Left lung (tissue), 10 donors: ENCODE results near the gene CHRD. TPM values are rescaled to one million over a fixed set of nuclear protein-coding genes. Genes with fewer than 3 reads are reported as not detected.

Experiments
- ATAC-seq: fragments of 200-7000 bp; cut with Tn5 transposase; one replicate; pipeline ENCODE4 v1.9.1; 2020; ENCODE audit warnings: moderate library complexity
- DNase-seq, 4 donors: peaks; one replicate each; pipeline ENCODE4 v3.0.0-alpha.2; 2013 to 2020
- H3K27ac ChIP-seq, 2 donors: fragments of 200-600 bp; sonication (generic) in 1 of 2; one replicate each; pipeline versions ENCODE4 v1.5.0 to v1.8.0; 2020 to 2021
- H3K27me3 ChIP-seq, 2 donors: fragments of 200-600 bp; sonication (generic) in 1 of 2; one replicate each; pipeline versions ENCODE4 v1.5.0 to v1.8.0; 2020 to 2021
- H3K36me3 ChIP-seq, 2 donors: fragments of 200-600 bp; sonication (generic) in 1 of 2; one replicate each; pipeline versions ENCODE4 v1.5.0 to v1.8.0; 2020 to 2021
- H3K4me1 ChIP-seq, 2 donors: fragments of 200-600 bp; one replicate each; pipeline ENCODE4 v1.8.0; 2021
- H3K4me3 ChIP-seq, 2 donors: fragments of 200-600 bp; sonication (generic) in 1 of 2; one replicate each; pipeline versions ENCODE4 v1.5.0 to v1.8.0; 2020 to 2021; ENCODE audit warnings: mild to moderate bottlenecking in 1 of 2
- H3K9me3 ChIP-seq, 2 donors: fragments of 200-600 bp; sonication (generic) in 1 of 2; one replicate each; pipeline versions ENCODE4 v1.5.0 to v1.8.0; 2020 to 2021
- CTCF ChIP-seq, 2 donors: fragments of 200-600 bp; sonication (generic) in 1 of 2; IDR thresholded peaks; one replicate each; pipeline versions ENCODE4 v1.5.0 to v1.8.0; 2021; ENCODE audit warnings: antibody characterized with exemption in 2 of 2
- intact Hi-C, 2 donors: fragments of 100-400 bp; cut with DNase I; formaldehyde crosslinking; loops; one replicate each; pipeline versions ENCODE4 v1.11.2 to v1.14.2; 2022
- polyA plus RNA-seq, 6 donors: library from polyadenylated mRNA; unstranded; fragments of 120-200 nt; gene quantifications; one replicate each; pipeline ENCODE4 v1.2.1, GENCODE V29; 2013; ENCODE audit not compliant: insufficient read length in 6 of 6
- total RNA-seq, 2 donors: library from RNA; stranded (reverse); fragmentation: NEBNext Ultra II Directional; extraction: Animal tissue kit (Norgen Biotek cat#: 25700); gene quantifications; one replicate each; pipeline ENCODE4 v1.2.1, GENCODE V29; 2021
- donor health status: DM: no; HTN: yes; CAD: no.
- donor health status: DM: no; HTN: no; CAD: no.

CHRD gene
- total and polyA plus RNA-seq, 8 donors = 5.6 to 19.0 (median 13.2) TPM

GRCh38 chr3:184354121-184354728, 25.6 kb upstream of the CHRD start:
- H3K27me3 ChIP-seq = no peaks in the 10 kb centered on the region
- H3K4me1 ChIP-seq = no peaks in the 10 kb centered on the region
- intact Hi-C loops = no loop called here
- H3K36me3 ChIP-seq = peaks cover 0 to 16% of the 10 kb centered on the region in 2 donors
- DNase-seq = peak in 1 of 4 donors; percentile 45
- ATAC-seq = peak; percentile 65
- H3K4me3 ChIP-seq = no peak overlapping the region
- H3K9me3 ChIP-seq = no peaks in the 10 kb centered on the region
- peak; percentile 60 to 75 for TF ChIP-seq CTCF (IDR thresholded peaks at IDR 0.05)
- no peak overlapping the region for H3K27ac ChIP-seq

GRCh38 chr3:184354754-184355153, 25.1 kb upstream of the CHRD start:
- ATAC-seq = no peak
- no peaks in the 10 kb centered on the region for H3K9me3 ChIP-seq
- no peak overlapping the region for H3K4me3 ChIP-seq
- intact Hi-C loops = no loop called here
- no peak overlapping the region for H3K27ac ChIP-seq
- no peaks in the 10 kb centered on the region for H3K4me1 ChIP-seq
- peak in 2 of 4 donors; percentile 23 to 29 for DNase-seq
- H3K36me3 ChIP-seq = peaks cover 0 to 16% of the 10 kb centered on the region in 2 donors
- TF ChIP-seq CTCF (IDR thresholded peaks at IDR 0.05) = no peak
- H3K27me3 ChIP-seq = no peaks in the 10 kb centered on the region

- intact Hi-C loops = no loop called here
- no peak for TF ChIP-seq CTCF (IDR thresholded peaks at IDR 0.05)
- Histone ChIP-seq H3K27me3 (peaks cover 0 to 4% of the 10 kb centered on the region in 2 donors), H3K27ac (no peak overlapping the region), H3K4me1 (peaks cover 3% of the 10 kb centered on the region in 2 donors), H3K9me3 (no peaks in the 10 kb centered on the region), H3K36me3 (peaks cover 0 to 16% of the 10 kb centered on the region in 2 donors), H3K4me3 (no peak overlapping the region)
- DNase-seq = peak in 1 of 4 donors; percentile 50
- no peak for ATAC-seq
These were observed 24.4 kb upstream of the CHRD start for GRCh38 chr3:184355261-184356040.

GRCh38 chr3:184357248-184358123, 22.4 kb upstream of the CHRD start:
- H3K4me3 ChIP-seq = no peak overlapping the region
- intact Hi-C loops = no loop called here
- peaks cover 0 to 13% of the 10 kb centered on the region in 2 donors for H3K27me3 ChIP-seq
- peaks cover 11 to 12% of the 10 kb centered on the region in 2 donors for H3K4me1 ChIP-seq
- H3K27ac ChIP-seq = no peak overlapping the region
- DNase-seq (peak in 1 of 4 donors; percentile 50), ATAC-seq (no peak)
- no peaks in the 10 kb centered on the region for H3K9me3 ChIP-seq
- H3K36me3 ChIP-seq = peaks cover 0 to 16% of the 10 kb centered on the region in 2 donors
- TF ChIP-seq CTCF (IDR thresholded peaks at IDR 0.05) = no peak
